Measurements from ENCODE around the gene KCNB1.

Gene KCNB1

DNA sequence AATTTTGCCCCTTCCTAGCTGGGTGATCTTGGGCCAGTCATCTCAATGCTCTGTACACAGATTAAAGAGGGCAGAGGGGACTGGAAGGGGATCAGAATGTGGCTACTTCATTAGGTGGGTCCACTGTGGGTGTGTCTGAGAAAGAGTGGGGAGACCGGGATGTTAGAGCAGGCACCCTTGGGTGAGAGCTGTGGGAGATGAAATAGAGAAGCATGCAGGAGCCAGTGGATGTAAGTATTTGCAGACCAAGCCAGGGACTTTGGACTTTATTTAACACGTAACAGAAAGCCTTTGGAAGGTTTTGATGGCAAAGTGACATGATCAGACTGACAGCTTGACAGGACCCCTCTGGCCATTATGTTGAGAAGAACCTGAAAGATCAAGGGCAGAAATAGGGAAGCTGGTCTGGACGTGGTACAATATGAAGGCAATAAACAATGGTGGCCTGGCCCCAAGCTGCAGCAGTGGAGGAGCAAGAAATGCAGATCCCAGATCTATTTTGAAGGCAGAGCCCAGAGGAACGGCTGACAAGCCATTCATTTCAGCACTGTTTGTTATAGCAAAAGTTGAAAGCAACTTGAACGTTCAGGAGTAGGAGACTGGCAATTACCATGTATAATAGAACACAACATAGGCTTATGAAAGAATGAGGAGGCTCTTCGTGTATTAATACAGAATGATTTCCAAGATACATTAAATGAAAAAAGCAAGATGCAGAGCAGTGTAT is 122.1 kb downstream of the KCNB1 start:
- no peak overlapping the region for H3K27ac ChIP-seq (replicated peaks)
- no peak for DNase-seq (ENCODE audit: low read depth in 1 of 2, low spot score in 1 of 2)
- peaks cover 2% of the 10 kb centered on the region for H3K27me3 ChIP-seq (ENCODE audit: insufficient read depth, poor library complexity, severe bottlenecking)
- no peak for TF ChIP-seq SPI1 (IDR thresholded peaks at IDR 0.05; ENCODE audit: borderline replicate concordance, low read depth)
- TF ChIP-seq, protein P1, sequence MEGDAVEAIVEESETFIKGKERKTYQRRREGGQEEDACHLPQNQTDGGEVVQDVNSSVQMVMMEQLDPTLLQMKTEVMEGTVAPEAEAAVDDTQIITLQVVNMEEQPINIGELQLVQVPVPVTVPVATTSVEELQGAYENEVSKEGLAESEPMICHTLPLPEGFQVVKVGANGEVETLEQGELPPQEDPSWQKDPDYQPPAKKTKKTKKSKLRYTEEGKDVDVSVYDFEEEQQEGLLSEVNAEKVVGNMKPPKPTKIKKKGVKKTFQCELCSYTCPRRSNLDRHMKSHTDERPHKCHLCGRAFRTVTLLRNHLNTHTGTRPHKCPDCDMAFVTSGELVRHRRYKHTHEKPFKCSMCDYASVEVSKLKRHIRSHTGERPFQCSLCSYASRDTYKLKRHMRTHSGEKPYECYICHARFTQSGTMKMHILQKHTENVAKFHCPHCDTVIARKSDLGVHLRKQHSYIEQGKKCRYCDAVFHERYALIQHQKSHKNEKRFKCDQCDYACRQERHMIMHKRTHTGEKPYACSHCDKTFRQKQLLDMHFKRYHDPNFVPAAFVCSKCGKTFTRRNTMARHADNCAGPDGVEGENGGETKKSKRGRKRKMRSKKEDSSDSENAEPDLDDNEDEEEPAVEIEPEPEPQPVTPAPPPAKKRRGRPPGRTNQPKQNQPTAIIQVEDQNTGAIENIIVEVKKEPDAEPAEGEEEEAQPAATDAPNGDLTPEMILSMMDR (IDR thresholded peaks at IDR 0.05; ENCODE audit: insufficient read depth, low read length): no peak
- H3K4me3 ChIP-seq (replicated peaks; ENCODE audit: insufficient read depth, low read length): no peak overlapping the region

DNA sequence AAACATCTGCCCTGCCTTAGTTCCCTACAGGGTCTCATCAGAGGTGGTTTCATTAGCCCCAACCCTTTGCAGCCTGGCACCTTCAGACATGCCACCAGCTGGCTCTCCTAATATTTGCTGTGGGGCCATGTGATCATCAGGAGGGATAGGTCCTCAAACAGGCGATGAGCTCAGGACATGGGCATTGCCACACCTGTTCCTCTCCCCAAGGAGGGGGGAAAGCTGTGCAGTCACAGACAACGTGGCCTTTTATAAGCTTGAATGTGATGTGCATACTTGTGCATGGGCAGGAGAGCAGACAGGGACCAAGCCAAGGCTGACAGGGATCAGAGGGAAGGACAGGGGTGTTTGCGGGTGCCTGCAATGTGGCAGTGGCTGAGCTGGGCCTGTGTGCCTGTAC is 125.8 kb downstream of the KCNB1 start:
- no peak for TF ChIP-seq SPI1 (IDR thresholded peaks at IDR 0.05; ENCODE audit: borderline replicate concordance, low read depth)
- TF ChIP-seq GABPA (IDR thresholded peaks at IDR 0.05; ENCODE audit: low read depth): no peak
- TF ChIP-seq, protein P1 (IDR thresholded peaks at IDR 0.05; ENCODE audit: insufficient read depth, low read length): no peak
- TF ChIP-seq POLR2AphosphoS5 (IDR thresholded peaks at IDR 0.05; ENCODE audit: low read depth): no peak
- TF ChIP-seq, protein P2, sequence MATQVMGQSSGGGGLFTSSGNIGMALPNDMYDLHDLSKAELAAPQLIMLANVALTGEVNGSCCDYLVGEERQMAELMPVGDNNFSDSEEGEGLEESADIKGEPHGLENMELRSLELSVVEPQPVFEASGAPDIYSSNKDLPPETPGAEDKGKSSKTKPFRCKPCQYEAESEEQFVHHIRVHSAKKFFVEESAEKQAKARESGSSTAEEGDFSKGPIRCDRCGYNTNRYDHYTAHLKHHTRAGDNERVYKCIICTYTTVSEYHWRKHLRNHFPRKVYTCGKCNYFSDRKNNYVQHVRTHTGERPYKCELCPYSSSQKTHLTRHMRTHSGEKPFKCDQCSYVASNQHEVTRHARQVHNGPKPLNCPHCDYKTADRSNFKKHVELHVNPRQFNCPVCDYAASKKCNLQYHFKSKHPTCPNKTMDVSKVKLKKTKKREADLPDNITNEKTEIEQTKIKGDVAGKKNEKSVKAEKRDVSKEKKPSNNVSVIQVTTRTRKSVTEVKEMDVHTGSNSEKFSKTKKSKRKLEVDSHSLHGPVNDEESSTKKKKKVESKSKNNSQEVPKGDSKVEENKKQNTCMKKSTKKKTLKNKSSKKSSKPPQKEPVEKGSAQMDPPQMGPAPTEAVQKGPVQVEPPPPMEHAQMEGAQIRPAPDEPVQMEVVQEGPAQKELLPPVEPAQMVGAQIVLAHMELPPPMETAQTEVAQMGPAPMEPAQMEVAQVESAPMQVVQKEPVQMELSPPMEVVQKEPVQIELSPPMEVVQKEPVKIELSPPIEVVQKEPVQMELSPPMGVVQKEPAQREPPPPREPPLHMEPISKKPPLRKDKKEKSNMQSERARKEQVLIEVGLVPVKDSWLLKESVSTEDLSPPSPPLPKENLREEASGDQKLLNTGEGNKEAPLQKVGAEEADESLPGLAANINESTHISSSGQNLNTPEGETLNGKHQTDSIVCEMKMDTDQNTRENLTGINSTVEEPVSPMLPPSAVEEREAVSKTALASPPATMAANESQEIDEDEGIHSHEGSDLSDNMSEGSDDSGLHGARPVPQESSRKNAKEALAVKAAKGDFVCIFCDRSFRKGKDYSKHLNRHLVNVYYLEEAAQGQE (IDR thresholded peaks at IDR 0.05; ENCODE audit: insufficient replicate concordance, low read depth): no peak
- H3K27ac ChIP-seq (replicated peaks): no peak overlapping the region
- H3K27me3 ChIP-seq (ENCODE audit: insufficient read depth, poor library complexity, severe bottlenecking): no peaks in the 10 kb centered on the region
- DNase-seq (ENCODE audit: low read depth in 1 of 2, low spot score in 1 of 2): no peak
- no peak overlapping the region for H3K4me3 ChIP-seq (replicated peaks; ENCODE audit: insufficient read depth, low read length)

DNA sequence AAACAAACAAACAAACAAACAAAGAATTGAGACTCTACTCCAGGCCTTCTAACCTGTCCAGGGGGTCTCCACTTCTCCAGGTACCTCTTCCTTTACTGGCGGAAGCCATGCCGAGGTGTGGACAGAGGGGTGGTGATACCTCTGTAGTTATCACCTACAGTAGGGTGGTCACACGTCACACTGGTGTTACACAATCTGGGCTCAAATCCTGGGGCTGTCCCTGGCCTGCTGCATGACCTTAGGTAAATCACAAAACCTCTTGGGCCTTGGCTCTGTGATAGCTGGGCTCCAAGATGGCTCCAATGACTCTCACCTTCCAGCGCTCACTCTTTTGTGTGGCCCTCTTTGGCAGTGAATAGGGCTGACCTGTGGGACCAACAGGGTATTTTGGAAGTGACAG is 127.8 kb downstream of the KCNB1 start:
- no peaks in the 10 kb centered on the region for H3K27me3 ChIP-seq (ENCODE audit: insufficient read depth, poor library complexity, severe bottlenecking)
- no peak for TF ChIP-seq POLR2AphosphoS5 (IDR thresholded peaks at IDR 0.05; ENCODE audit: low read depth)
- TF ChIP-seq, protein P2 (IDR thresholded peaks at IDR 0.05; ENCODE audit: insufficient replicate concordance, low read depth): no peak
- TF ChIP-seq, protein P1 (IDR thresholded peaks at IDR 0.05; ENCODE audit: insufficient read depth, low read length): no peak
- TF ChIP-seq GABPA (IDR thresholded peaks at IDR 0.05; ENCODE audit: low read depth): no peak
- no peak for TF ChIP-seq SPI1 (IDR thresholded peaks at IDR 0.05; ENCODE audit: borderline replicate concordance, low read depth)
- no peak overlapping the region for H3K27ac ChIP-seq (replicated peaks)
- H3K4me3 ChIP-seq (replicated peaks; ENCODE audit: insufficient read depth, low read length): no peak overlapping the region
- no peak for DNase-seq (ENCODE audit: low read depth in 1 of 2, low spot score in 1 of 2)

DNA sequence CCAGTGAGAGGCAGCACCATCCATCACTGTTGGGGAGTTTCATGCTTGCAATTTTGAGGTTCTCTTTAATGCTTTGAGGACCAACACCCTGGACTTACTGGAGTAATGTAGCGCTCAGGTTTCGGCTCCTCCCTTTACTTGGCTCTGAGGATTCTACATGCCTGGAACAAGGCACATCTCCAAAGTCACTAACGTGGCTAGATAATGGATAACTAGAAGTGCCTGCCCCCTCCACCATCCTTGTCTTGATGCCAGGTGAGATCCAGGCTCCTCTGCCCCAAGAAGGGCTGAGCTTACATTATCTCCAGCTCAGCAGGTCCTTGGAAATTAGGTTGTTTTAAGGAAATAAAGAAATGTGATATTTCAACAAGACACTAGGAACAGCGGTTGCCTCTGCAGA is 129.1 kb downstream of the KCNB1 start:
- Histone ChIP-seq H3K4me3 (replicated peaks; ENCODE audit: insufficient read depth, low read length) (no peak overlapping the region), H3K27ac (replicated peaks) (no peak overlapping the region), H3K27me3 (ENCODE audit: insufficient read depth, poor library complexity, severe bottlenecking) (peaks cover 2% of the 10 kb centered on the region)
- TF ChIP-seq, protein P1 (IDR thresholded peaks at IDR 0.05; ENCODE audit: insufficient read depth, low read length): no peak
- no peak for TF ChIP-seq POLR2AphosphoS5 (IDR thresholded peaks at IDR 0.05; ENCODE audit: low read depth)
- TF ChIP-seq SPI1 (IDR thresholded peaks at IDR 0.05; ENCODE audit: borderline replicate concordance, low read depth): no peak
- TF ChIP-seq, protein P2 (IDR thresholded peaks at IDR 0.05; ENCODE audit: insufficient replicate concordance, low read depth): no peak
- TF ChIP-seq GABPA (IDR thresholded peaks at IDR 0.05; ENCODE audit: low read depth): no peak
- no peak for DNase-seq (ENCODE audit: low read depth in 1 of 2, low spot score in 1 of 2)

Measured in HL-60 (cell line).